PC-3 (cell line): ENCODE measurements around the gene TAF3. TPM values are rescaled to one million over a fixed set of nuclear protein-coding genes. Genes with fewer than 3 reads are reported as not detected.

Experiments used
- ATAC-seq: fragments of 200-7000 bp; cut with Tn5 transposase; 2 replicates; pipeline ENCODE4 v1.9.1; 2020; ENCODE audit warnings: mild to moderate bottlenecking, moderate library complexity
- BruUV-seq: library from RNA; stranded (reverse); fragments of 400-500 nt; replicated peaks from 2 replicates; lab custom pipeline; 2021; lab: Mats Ljungman, UMichigan
- CTCF ChIA-PET: fragments of 300-600 bp; sonication (Branson Sonifier 250); formaldehyde crosslinking; loops from one replicate; lab custom pipeline; 2022; ENCODE audit warnings: antibody characterized with exemption; lab: Charles Lee
- POLR2A ChIA-PET: fragments of 300-600 bp; sonication (Branson Sonifier 250); formaldehyde crosslinking; loops from one replicate; lab custom pipeline; 2022; ENCODE audit warnings: antibody characterized with exemption; ENCODE audit not compliant: unreplicated experiment; lab: Charles Lee
- DNase-seq: peaks from one replicate; pipeline ENCODE4 v3.0.0-alpha.2; 2015
- H2AFZ ChIP-seq: fragments of 300-600 bp; sonication (generic); 2 replicates; pipeline ENCODE4 v1.6.0; 2016; ENCODE audit warnings: antibody characterized with exemption, low read length
- H3F3A ChIP-seq: fragments of 300-600 bp; sonication (generic); one replicate; pipeline ENCODE4 v1.6.0; 2017; ENCODE audit warnings: antibody characterized with exemption, low read length, control low read depth, mild to moderate bottlenecking; ENCODE audit not compliant: unreplicated experiment
- H3K27ac ChIP-seq: fragments of 300-600 bp; sonication (generic); 2 replicates; pipeline ENCODE4 v1.5.1; 2016; ENCODE audit warnings: mild to moderate bottlenecking, low read length
- H3K27me3 ChIP-seq: fragments of 300-600 bp; sonication (generic); 2 replicates; pipeline ENCODE4 v1.6.1; 2016; ENCODE audit warnings: low read length, mixed read lengths
- H3K36me3 ChIP-seq: fragments of 300-600 bp; sonication (generic); 2 replicates; pipeline ENCODE4 v1.6.1; 2016; ENCODE audit warnings: low read depth, mixed run types, low read length, mixed read lengths
- H3K4me1 ChIP-seq: fragments of 300-600 bp; sonication (generic); 2 replicates; pipeline ENCODE4 v1.5.1; 2016; ENCODE audit warnings: low read length; ENCODE audit not compliant: insufficient read depth
- H3K4me2 ChIP-seq: fragments of 300-600 bp; sonication (generic); 2 replicates; pipeline ENCODE4 v1.6.0; 2016; ENCODE audit warnings: low read length
- H3K4me3 ChIP-seq: fragments of 300-600 bp; sonication (generic); 2 replicates; pipeline ENCODE4 v1.5.1; 2016; ENCODE audit warnings: mild to moderate bottlenecking, low read length, mixed read lengths
- H3K79me2 ChIP-seq: fragments of 300-600 bp; sonication (generic); 2 replicates; pipeline ENCODE4 v1.6.1; 2017; ENCODE audit warnings: low read length, mixed read lengths
- H3K9ac ChIP-seq: fragments of 300-600 bp; sonication (generic); 2 replicates; pipeline ENCODE4 v1.6.0; 2016; ENCODE audit warnings: mild to moderate bottlenecking, low read length
- H3K9me2 ChIP-seq: fragments of 300-600 bp; sonication (generic); replicated peaks from 2 replicates; pipeline ENCODE4 v1.6.1; 2016; ENCODE audit warnings: mixed run types, low read length, mixed read lengths
- H3K9me3 ChIP-seq: fragments of 300-600 bp; sonication (generic); 2 replicates; pipeline ENCODE4 v1.6.1; 2016; ENCODE audit warnings: low read length, mixed read lengths
- H4K20me1 ChIP-seq: fragments of 300-600 bp; sonication (generic); 2 replicates; pipeline ENCODE4 v1.6.1; 2016; ENCODE audit warnings: low read length, mixed read lengths
- CTCF ChIP-seq: fragments of 300-600 bp; sonication (generic); conservative IDR thresholded peaks from 2 replicates; pipeline ENCODE4 v1.5.1; 2017; ENCODE audit warnings: antibody characterized with exemption, low read depth, mild to moderate bottlenecking, low read length
- EZH2 ChIP-seq: fragments of 300-600 bp; sonication (generic); IDR thresholded peaks from one replicate; pipeline ENCODE4 v1.6.1; 2017; ENCODE audit warnings: antibody characterized with exemption, mild to moderate bottlenecking, low read length; ENCODE audit not compliant: unreplicated experiment
- EZH2phosphoT487 ChIP-seq: fragments of 300-600 bp; sonication (generic); IDR thresholded peaks from 2 replicates; pipeline ENCODE4 v1.6.1; 2018; ENCODE audit warnings: mild to moderate bottlenecking, antibody characterized with exemption, low read length, borderline replicate concordance
- intact Hi-C: fragments of 100-400 bp; cut with micrococcal nuclease; formaldehyde crosslinking; loops from 2 replicates; pipeline ENCODE4 v1.9.0; 2023
- total RNA-seq: library from RNA; depleted of rRNA; stranded (reverse); fragments of >200 nt; gene quantifications from 2 replicates; pipeline ENCODE4 v1.2.3, GENCODE V29; 2014

The TAF3 gene
- total RNA-seq, 1 experiment from 2014 or later, result 2.0 TPM

- no peaks in the 10 kb centered on the region for H3K27me3 ChIP-seq
- no peaks in the 10 kb centered on the region for H3K9me3 ChIP-seq
- H3K4me2 ChIP-seq, result no peak overlapping the region
- intact Hi-C loops, result loop anchor here (2.0 kb wide), 1 partner anchor 95 kb away; no protein-coding TSS in a partner anchor
- no peaks in the 10 kb centered on the region for H3K79me2 ChIP-seq
- POLR2A ChIA-PET, result interaction anchor here (0.6 kb wide), 1 partner anchor 582 kb away, joined by 3 read pairs; no protein-coding TSS in a partner anchor
- no peaks in the 10 kb centered on the region for H3K36me3 ChIP-seq
- H3K4me1 ChIP-seq, result peaks cover 5% of the 10 kb centered on the region; the same call in 1 of the 2 replicates
- DNase-seq (no peak), ATAC-seq (no peak; the same call in 1 of the 2 replicates)
- no peaks in the 10 kb centered on the region for H3K9me2 ChIP-seq
- H3K9ac ChIP-seq, result no peak overlapping the region
- no peaks in the 10 kb centered on the region for H4K20me1 ChIP-seq
- no peak overlapping the region for H3K27ac ChIP-seq
- TF ChIP-seq EZH2phosphoT487, result no peak
- TF ChIP-seq CTCF, result no peak
- no peak for TF ChIP-seq EZH2
- BruUV-seq, result no TSS peak
- H3F3A ChIP-seq, result no peaks in the 10 kb centered on the region
- no peak overlapping the region for H2AFZ ChIP-seq
- H3K4me3 ChIP-seq, result no peak overlapping the region
- CTCF ChIA-PET, result interaction anchor here (0.6 kb wide), 1 partner anchor 1512 kb away, joined by 3 read pairs; no protein-coding TSS in a partner anchor
These were observed 137.1 kb downstream of the TAF3 start for GRCh38 chr10:7955446-7955845.

GRCh38 chr10:7956508-7956907 lies 138.2 kb downstream of the TAF3 start:
- Histone ChIP-seq H3K27ac (peak overlapping the region; percentile 4; the same call in 1 of the 2 replicates), H3K79me2 (no peaks in the 10 kb centered on the region)

More at GRCh38 chr10:7956508-7956907, 138.2 kb downstream of the TAF3 start:
- Histone ChIP-seq H3K36me3 (no peaks in the 10 kb centered on the region), H4K20me1 (no peaks in the 10 kb centered on the region), H2AFZ (no peak overlapping the region), H3K9me2 (no peaks in the 10 kb centered on the region), H3K9me3 (no peaks in the 10 kb centered on the region), H3K4me1 (peaks cover 5% of the 10 kb centered on the region; the same call in 1 of the 2 replicates), H3K4me2 (no peak overlapping the region), H3F3A (no peaks in the 10 kb centered on the region), H3K9ac (no peak overlapping the region), H3K4me3 (no peak overlapping the region), H3K27me3 (no peaks in the 10 kb centered on the region)
- DNase-seq, result peak; percentile 34
- TF ChIP-seq CTCF, result no peak
- ChIA-PET POLR2A (no interaction called here), CTCF (no interaction called here)
- ATAC-seq, result no peak; the same call in 1 of the 2 replicates
- intact Hi-C loops, result no loop called here
- no TSS peak for BruUV-seq
